Measurements from ENCODE around the gene SLCO2B1. TPM values are rescaled to one million over a fixed set of nuclear protein-coding genes. Genes with fewer than 3 reads are reported as not detected.
A peak's percentile ranks its signal among the peaks of the same experiment; 100 is the strongest.

The SLCO2B1 gene, protein sequence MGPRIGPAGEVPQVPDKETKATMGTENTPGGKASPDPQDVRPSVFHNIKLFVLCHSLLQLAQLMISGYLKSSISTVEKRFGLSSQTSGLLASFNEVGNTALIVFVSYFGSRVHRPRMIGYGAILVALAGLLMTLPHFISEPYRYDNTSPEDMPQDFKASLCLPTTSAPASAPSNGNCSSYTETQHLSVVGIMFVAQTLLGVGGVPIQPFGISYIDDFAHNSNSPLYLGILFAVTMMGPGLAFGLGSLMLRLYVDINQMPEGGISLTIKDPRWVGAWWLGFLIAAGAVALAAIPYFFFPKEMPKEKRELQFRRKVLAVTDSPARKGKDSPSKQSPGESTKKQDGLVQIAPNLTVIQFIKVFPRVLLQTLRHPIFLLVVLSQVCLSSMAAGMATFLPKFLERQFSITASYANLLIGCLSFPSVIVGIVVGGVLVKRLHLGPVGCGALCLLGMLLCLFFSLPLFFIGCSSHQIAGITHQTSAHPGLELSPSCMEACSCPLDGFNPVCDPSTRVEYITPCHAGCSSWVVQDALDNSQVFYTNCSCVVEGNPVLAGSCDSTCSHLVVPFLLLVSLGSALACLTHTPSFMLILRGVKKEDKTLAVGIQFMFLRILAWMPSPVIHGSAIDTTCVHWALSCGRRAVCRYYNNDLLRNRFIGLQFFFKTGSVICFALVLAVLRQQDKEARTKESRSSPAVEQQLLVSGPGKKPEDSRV
- total RNA-seq (2021): not detected in 2 replicates
- long read RNA-seq: 0 reads

DNA sequence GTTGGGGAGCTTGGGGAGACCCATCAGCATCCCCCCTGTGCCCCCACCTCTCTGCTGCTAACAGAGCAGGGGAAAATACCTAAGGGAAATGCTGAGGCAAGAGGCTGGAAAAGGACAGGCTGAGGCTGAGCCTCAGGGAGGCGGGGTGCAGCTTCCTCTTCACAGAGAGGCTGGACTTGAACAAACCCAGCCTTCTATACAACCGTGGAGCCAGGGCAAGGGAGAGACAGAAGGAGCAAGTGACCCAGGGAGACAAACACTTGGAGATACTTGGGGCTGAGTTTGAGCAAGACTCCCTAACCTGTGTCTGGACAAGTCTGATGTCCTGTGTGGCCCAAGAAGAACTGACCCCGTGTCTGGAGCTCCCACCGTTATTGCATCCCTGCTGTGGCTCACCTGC, at the start of gene SLCO2B1:
Gene SLCO2B1 (plus strand): TSS at position 229 of the 400 bp plus-strand sequence. CDS start 275 bp downstream, outside the sequence.
- Histone ChIP-seq H3K18ac (ENCODE audit: insufficient read length, low read depth, low read length) (no peak within 1 kb of the TSS), H4K20me1 (ENCODE audit: control insufficient read depth, insufficient read depth, insufficient read length) (no peaks in the 10 kb centered on the region), H2AFZ (ENCODE audit: low read length) (no peak within 1 kb of the TSS), H3K79me2 (ENCODE audit: insufficient read depth, low read length) (no peaks in the 10 kb centered on the region), H2AK5ac (ENCODE audit: insufficient read length, low read length) (no peak within 1 kb of the TSS), H3K27me3 (ENCODE audit: insufficient read depth, low read length) (no peaks in the 10 kb centered on the region), H3K23me2 (ENCODE audit: insufficient read length, low read depth, low read length, poor library complexity, severe bottlenecking) (no peaks in the 10 kb centered on the region), H2BK120ac (ENCODE audit: low read depth, low read length, poor library complexity, severe bottlenecking) (no peak within 1 kb of the TSS), H3K27ac (ENCODE audit: insufficient read length, low read depth, low read length) (no peak within 1 kb of the TSS), H2BK5ac (ENCODE audit: insufficient read length, low read length) (no peak within 1 kb of the TSS), H3T11ph (ENCODE audit: low read length) (no peak within 1 kb of the TSS), H3K4me1 (ENCODE audit: insufficient read depth, low read length) (no peaks in the 10 kb centered on the region), H3K23ac (ENCODE audit: insufficient read length, low read depth, low read length) (no peak within 1 kb of the TSS), H4K5ac (ENCODE audit: insufficient read length, low read depth, low read length) (no peak within 1 kb of the TSS), H3K9ac (ENCODE audit: extremely low read depth, insufficient read length, low read length) (no peak within 1 kb of the TSS), H2BK12ac (ENCODE audit: insufficient read length, low read depth, low read length) (no peak within 1 kb of the TSS), H3K4me2 (ENCODE audit: insufficient read depth, insufficient read length, low read length) (no peak within 1 kb of the TSS), H3K14ac (ENCODE audit: insufficient read depth, low read length) (no peak within 1 kb of the TSS), H3K9me3 (ENCODE audit: control insufficient read depth, low read depth, low read length) (no peaks in the 10 kb centered on the region), H4K91ac (ENCODE audit: insufficient read length, low read depth, low read length) (no peak within 1 kb of the TSS), H2BK15ac (ENCODE audit: low read depth, low read length) (no peak within 1 kb of the TSS), H3K4ac (ENCODE audit: low read depth, low read length) (no peak within 1 kb of the TSS), H3K79me1 (ENCODE audit: insufficient read depth, low read depth, low read length, poor library complexity, severe bottlenecking) (no peaks in the 10 kb centered on the region), H3K56ac (ENCODE audit: insufficient read length, low read depth, low read length) (no peak within 1 kb of the TSS), H4K8ac (replicated peaks; ENCODE audit: insufficient read length, low read depth, low read length) (no peak within 1 kb of the TSS), H2BK20ac (ENCODE audit: low read depth, low read length, poor library complexity, severe bottlenecking) (no peak within 1 kb of the TSS)
- TF ChIP-seq, protein P1, sequence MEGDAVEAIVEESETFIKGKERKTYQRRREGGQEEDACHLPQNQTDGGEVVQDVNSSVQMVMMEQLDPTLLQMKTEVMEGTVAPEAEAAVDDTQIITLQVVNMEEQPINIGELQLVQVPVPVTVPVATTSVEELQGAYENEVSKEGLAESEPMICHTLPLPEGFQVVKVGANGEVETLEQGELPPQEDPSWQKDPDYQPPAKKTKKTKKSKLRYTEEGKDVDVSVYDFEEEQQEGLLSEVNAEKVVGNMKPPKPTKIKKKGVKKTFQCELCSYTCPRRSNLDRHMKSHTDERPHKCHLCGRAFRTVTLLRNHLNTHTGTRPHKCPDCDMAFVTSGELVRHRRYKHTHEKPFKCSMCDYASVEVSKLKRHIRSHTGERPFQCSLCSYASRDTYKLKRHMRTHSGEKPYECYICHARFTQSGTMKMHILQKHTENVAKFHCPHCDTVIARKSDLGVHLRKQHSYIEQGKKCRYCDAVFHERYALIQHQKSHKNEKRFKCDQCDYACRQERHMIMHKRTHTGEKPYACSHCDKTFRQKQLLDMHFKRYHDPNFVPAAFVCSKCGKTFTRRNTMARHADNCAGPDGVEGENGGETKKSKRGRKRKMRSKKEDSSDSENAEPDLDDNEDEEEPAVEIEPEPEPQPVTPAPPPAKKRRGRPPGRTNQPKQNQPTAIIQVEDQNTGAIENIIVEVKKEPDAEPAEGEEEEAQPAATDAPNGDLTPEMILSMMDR (conservative IDR thresholded peaks at IDR 0.05): no peak
- DNase-seq: no peak
- Mint-ChIP-seq H3K36me3 (ENCODE audit: insufficient read depth in 1 of 3, low read depth in 3 of 3) (no peaks in the 10 kb centered on the region), H3K27me3 (ENCODE audit: low read depth) (peaks cover 16% of the 10 kb centered on the region), H3K4me3 (no peak within 1 kb of the TSS; a peak in 1 of 5 replicates), H3K4me1 (peaks cover 0 to 4% of the 10 kb centered on the region in 2 experiments; a peak in 1 of 4 replicates), H3K27ac (peak within 1 kb of the TSS in 2 of 3 experiments; percentile 22 to 72; a peak in 2 of 7 replicates), H3K9me3 (no peaks in the 10 kb centered on the region)
- no CpG with 5 or more reads among the region's 4 CpGs for WGBS (ENCODE audit: extremely low coverage, insufficient read length, low lambda C conversion rate)

Data from H9 (cell line).